Neural progenitor cell (in vitro differentiated cells): ENCODE measurements around the gene DCTN3. TPM values are rescaled to one million over a fixed set of nuclear protein-coding genes. Genes with fewer than 3 reads are reported as not detected.

Experiments
- DNase-seq: peaks from one replicate; pipeline ENCODE4 v3.0.0-alpha.2; 2016; ENCODE audit warnings: low spot score
- H2AFZ ChIP-seq: fragments of 200-600 bp; sonication (generic); replicated peaks from 2 replicates; pipeline ENCODE4 v1.6.1; 2016; ENCODE audit warnings: antibody characterized with exemption
- H3F3A ChIP-seq: fragments of 200-600 bp; sonication (generic); 2 replicates; pipeline ENCODE4 v1.6.1; 2016; ENCODE audit warnings: antibody characterized with exemption, low read depth
- H3K27ac ChIP-seq: fragments of 200-600 bp; sonication (generic); 2 replicates; pipeline ENCODE4 v1.5.1; 2016; ENCODE audit warnings: mild to moderate bottlenecking
- H3K27me3 ChIP-seq: fragments of 200-600 bp; sonication (generic); 2 replicates; pipeline ENCODE4 v1.6.1; 2016; ENCODE audit warnings: mild to moderate bottlenecking, moderate library complexity
- H3K36me3 ChIP-seq: fragments of 200-600 bp; sonication (generic); 2 replicates; pipeline ENCODE4 v1.5.1; 2016
- H3K4me1 ChIP-seq: fragments of 200-600 bp; sonication (generic); 2 replicates; pipeline ENCODE4 v1.6.1; 2016; ENCODE audit warnings: mixed run types
- H3K4me2 ChIP-seq: fragments of 200-600 bp; sonication (generic); 2 replicates; pipeline ENCODE4 v1.6.1; 2016
- H3K4me3 ChIP-seq: fragments of 200-600 bp; sonication (generic); 2 replicates; pipeline ENCODE4 v1.5.1; 2016
- H3K79me2 ChIP-seq: fragments of 200-600 bp; sonication (generic); 2 replicates; pipeline ENCODE4 v1.6.1; 2016; ENCODE audit warnings: low read depth
- H3K9ac ChIP-seq: fragments of 200-600 bp; sonication (generic); 2 replicates; pipeline ENCODE4 v1.6.1; 2016
- H3K9me3 ChIP-seq: fragments of 200-600 bp; sonication (generic); 2 replicates; pipeline ENCODE4 v1.5.1; 2016; ENCODE audit warnings: low read depth
- H4K20me1 ChIP-seq: fragments of 200-600 bp; sonication (generic); 2 replicates; pipeline ENCODE4 v1.6.1; 2016; ENCODE audit warnings: low read depth
- H3K27ac Mint-ChIP-seq: 3 replicates; pipeline ENCODE4 v1.8.0; 2021; ENCODE audit warnings: mixed read lengths
- H3K27me3 Mint-ChIP-seq: 2 replicates; pipeline ENCODE4 v1.8.0; 2022; ENCODE audit warnings: low read depth, mild to moderate bottlenecking, inconsistent platforms, moderate library complexity, mixed read lengths; ENCODE audit not compliant: insufficient read depth
- H3K36me3 Mint-ChIP-seq: 3 replicates; pipeline ENCODE4 v1.8.0; 2021; ENCODE audit warnings: mixed read lengths
- H3K4me1 Mint-ChIP-seq: 3 replicates; pipeline ENCODE4 v1.8.0; 2021; ENCODE audit warnings: mixed read lengths
- H3K4me3 Mint-ChIP-seq: 3 replicates; pipeline ENCODE4 v1.8.0; 2021; ENCODE audit warnings: mild to moderate bottlenecking, moderate library complexity, mixed read lengths
- H3K9me3 Mint-ChIP-seq: 3 replicates; pipeline ENCODE4 v1.8.0; 2020; ENCODE audit warnings: mixed read lengths
- CTCF ChIP-seq: fragments of 200-600 bp; sonication (generic); IDR thresholded peaks from 2 replicates; pipeline ENCODE4 v1.5.1; 2017; ENCODE audit warnings: antibody characterized with exemption, mild to moderate bottlenecking
- EZH2 ChIP-seq: fragments of 200-600 bp; sonication (generic); IDR thresholded peaks from 2 replicates; pipeline ENCODE4 v1.6.1; 2017; ENCODE audit warnings: antibody characterized with exemption, mild to moderate bottlenecking, moderate library complexity
- EZH2phosphoT487 ChIP-seq: fragments of 200-600 bp; sonication (generic); IDR thresholded peaks from 2 replicates; pipeline ENCODE4 v1.6.1; 2017; ENCODE audit warnings: antibody characterized with exemption
- total RNA-seq: library from RNA; depleted of rRNA; stranded (reverse); fragments of >200 nt; gene quantifications from 2 replicates; pipeline ENCODE4 v1.2.3, GENCODE V29; 2015; ENCODE audit warnings: low replicate concordance

DCTN3 gene
- total RNA-seq, 1 donor from 2014 or later, result 45.6 TPM

GRCh38 chr9:34628656-34629490 is 8.6 kb upstream of the DCTN3 start, which contains the start of gene ARID3C:
Gene ARID3C, minus strand, starts transcription at chr9:34629066. Its CDS starts 1,052 bp downstream, at chr9:34628014.
- Mint-ChIP-seq H3K27me3 (peaks cover 50% of the 10 kb centered on the region), H3K4me1 (peaks cover 19% of the 10 kb centered on the region), H3K36me3 (no peaks in the 10 kb centered on the region), H3K27ac (no peak within 1 kb of the TSS), H3K4me3 (peak within 1 kb of the TSS; percentile 84), H3K9me3 (peaks cover 2% of the 10 kb centered on the region)
- Histone ChIP-seq H3K9me3 (no peaks in the 10 kb centered on the region), H3K4me1 (peaks cover 66% of the 10 kb centered on the region), H3K79me2 (no peaks in the 10 kb centered on the region), H3K4me3 (peak within 1 kb of the TSS; percentile 66), H3K4me2 (peak within 1 kb of the TSS; percentile 97), H3K36me3 (no peaks in the 10 kb centered on the region), H3F3A (peaks cover 45% of the 10 kb centered on the region), H3K27ac (no peak within 1 kb of the TSS), H3K27me3 (peaks cover 70% of the 10 kb centered on the region), H3K9ac (no peak within 1 kb of the TSS), H4K20me1 (no peaks in the 10 kb centered on the region), H2AFZ (peak within 1 kb of the TSS; percentile 75)
- peak; percentile 80 for DNase-seq
- no peak for TF ChIP-seq EZH2phosphoT487
- TF ChIP-seq CTCF, result peak; percentile 11
- peak; percentile 48 for TF ChIP-seq EZH2

- Mint-ChIP-seq H3K4me1 (peaks cover 17% of the 10 kb centered on the region), H3K27ac (no peak overlapping the region), H3K4me3 (peak overlapping the region; percentile 82), H3K27me3 (peaks cover 49% of the 10 kb centered on the region), H3K9me3 (peaks cover 4% of the 10 kb centered on the region), H3K36me3 (no peaks in the 10 kb centered on the region)
- Histone ChIP-seq H3K4me1 (peaks cover 61% of the 10 kb centered on the region), H3K9me3 (no peaks in the 10 kb centered on the region), H3K9ac (no peak overlapping the region), H3K36me3 (no peaks in the 10 kb centered on the region), H3K27ac (no peak overlapping the region), H3F3A (peaks cover 39% of the 10 kb centered on the region), H3K4me3 (peak overlapping the region; percentile 66), H4K20me1 (no peaks in the 10 kb centered on the region), H3K27me3 (peaks cover 70% of the 10 kb centered on the region), H2AFZ (peak overlapping the region; percentile 75), H3K79me2 (no peaks in the 10 kb centered on the region), H3K4me2 (peak overlapping the region; percentile 97)
- DNase-seq, result no peak
- TF ChIP-seq EZH2 (no peak), EZH2phosphoT487 (no peak), CTCF (no peak)
These were observed 7.7 kb upstream of the DCTN3 start for GRCh38 chr9:34627716-34628655.

- H3K27me3 Mint-ChIP-seq, result peaks cover 48% of the 10 kb centered on the region
These were observed 4.8 kb upstream of the DCTN3 start for GRCh38 chr9:34625186-34625486.

More at GRCh38 chr9:34625186-34625486, 4.8 kb upstream of the DCTN3 start:
- H3K27ac Mint-ChIP-seq, result no peak overlapping the region
- Histone ChIP-seq H3K9ac (no peak overlapping the region), H3K36me3 (no peaks in the 10 kb centered on the region), H2AFZ (no peak overlapping the region), H3K4me2 (peak overlapping the region; percentile 67), H3K4me3 (peak overlapping the region; percentile 35), H3F3A (peaks cover 37% of the 10 kb centered on the region), H3K9me3 (no peaks in the 10 kb centered on the region), H3K79me2 (no peaks in the 10 kb centered on the region), H3K27ac (peak overlapping the region; percentile 92), H3K4me1 (peaks cover 48% of the 10 kb centered on the region), H3K27me3 (peaks cover 56% of the 10 kb centered on the region), H4K20me1 (no peaks in the 10 kb centered on the region)
- peak overlapping the region; percentile 68 for H3K4me3 Mint-ChIP-seq
- peaks cover 2% of the 10 kb centered on the region for H3K9me3 Mint-ChIP-seq
- H3K4me1 Mint-ChIP-seq, result peaks cover 26% of the 10 kb centered on the region
- DNase-seq, result no peak
- no peaks in the 10 kb centered on the region for H3K36me3 Mint-ChIP-seq
- TF ChIP-seq EZH2 (no peak), EZH2phosphoT487 (no peak), CTCF (no peak)
